Panc1 (cell line): ENCODE results near the gene TENM3. TPM values are rescaled to one million over a fixed set of nuclear protein-coding genes. Genes with fewer than 3 reads are reported as not detected.

Experiments
- ATAC-seq: fragments of 200-7000 bp; cut with Tn5 transposase; 2 replicates; pipeline ENCODE4 v1.9.1; 2020; ENCODE audit warnings: mild to moderate bottlenecking, moderate library complexity
- BruUV-seq: library from RNA; stranded (reverse); fragments of 400-500 nt; replicated peaks from 2 replicates; lab custom pipeline; 2021; lab: Mats Ljungman, UMichigan
- CTCF ChIA-PET: fragments of 300-600 bp; sonication (Branson Sonifier 250); formaldehyde crosslinking; loops from one replicate; lab custom pipeline; 2022; ENCODE audit warnings: antibody characterized with exemption; lab: Charles Lee
- POLR2A ChIA-PET: fragments of 300-600 bp; sonication (Branson Sonifier 250); formaldehyde crosslinking; loops from one replicate; lab custom pipeline; 2022; ENCODE audit warnings: antibody characterized with exemption; lab: Charles Lee
- DNase-seq: peaks from one replicate; pipeline ENCODE4 v3.0.0-alpha.2; 2010; ENCODE audit warnings: low read depth, low spot score
- H3K27ac ChIP-seq: 2 replicates; pipeline ENCODE4 v1.5.1; 2011; ENCODE audit warnings: mild to moderate bottlenecking, low read length, inconsistent platforms
- H3K27me3 ChIP-seq: fragments of 200-500 bp; sonication (Bioruptor generic); 2 replicates; pipeline ENCODE4 v1.6.0; 2014; ENCODE audit warnings: low read length, inconsistent platforms; ENCODE audit not compliant: control insufficient read depth, insufficient read depth
- H3K36me3 ChIP-seq: fragments of 200-500 bp; sonication (Bioruptor generic); 2 replicates; pipeline ENCODE4 v1.5.1; 2014; ENCODE audit warnings: inconsistent platforms, mild to moderate bottlenecking, low read length, moderate library complexity; ENCODE audit not compliant: control insufficient read depth, insufficient read depth
- H3K4me1 ChIP-seq: 2 replicates; pipeline ENCODE4 v1.5.1; 2011; ENCODE audit warnings: inconsistent platforms, mild to moderate bottlenecking, low read length, moderate library complexity; ENCODE audit not compliant: control insufficient read depth, insufficient read depth
- H3K4me3 ChIP-seq, 2 experiments: 2 replicates each; pipeline ENCODE4 v1.5.1; 2011 to 2012; ENCODE audit warnings: low read depth in 2 of 2, low read length in 2 of 2, mild to moderate bottlenecking in 2 of 2, inconsistent platforms in 1 of 2, moderate library complexity in 1 of 2
- H3K9me3 ChIP-seq: fragments of 200-500 bp; sonication (Bioruptor generic); 2 replicates; pipeline ENCODE4 v1.5.1; 2014; ENCODE audit warnings: low read depth, mild to moderate bottlenecking, inconsistent platforms, low read length, moderate library complexity; ENCODE audit not compliant: control insufficient read depth, insufficient read depth
- POLR2AphosphoS5 ChIP-seq: IDR thresholded peaks from 2 replicates; pipeline ENCODE4 v1.6.1; 2012; ENCODE audit warnings: mild to moderate bottlenecking, low read depth, low read length, moderate library complexity
- REST ChIP-seq, 2 experiments: IDR thresholded peaks; 2 replicates each; pipeline ENCODE4 v1.6.1; 2011 to 2012; ENCODE audit warnings: low read depth in 2 of 2, control low read depth in 1 of 2, low read length in 1 of 2, mild to moderate bottlenecking in 1 of 2, moderate library complexity in 1 of 2; ENCODE audit not compliant: insufficient read depth in 1 of 2
- SIN3A ChIP-seq: IDR thresholded peaks from 2 replicates; pipeline ENCODE4 v1.6.1; 2012; ENCODE audit warnings: low read depth, mild to moderate bottlenecking, low read length, moderate library complexity, borderline replicate concordance; ENCODE audit not compliant: insufficient read depth
- TCF7L2 ChIP-seq: IDR thresholded peaks from 2 replicates; pipeline ENCODE4 v1.6.1; 2011; ENCODE audit warnings: mild to moderate bottlenecking, low read depth, low read length, inconsistent platforms
- in situ Hi-C: cut with HindIII; loops from 2 replicates; pipeline ENCODE4 v1.10.0; 2016; ENCODE audit warnings: low sequenced_read_pairs, low pct_unique_long_range_greater_than_20kb
- intact Hi-C: fragments of 100-400 bp; cut with micrococcal nuclease; formaldehyde crosslinking; loops from one replicate; pipeline ENCODE4 v1.10.0; 2022; ENCODE audit not compliant: unreplicated experiment
- total RNA-seq: library from RNA; stranded (reverse); gene quantifications from one replicate; pipeline ENCODE4 v1.2.1, GENCODE V29; 2021; ENCODE audit not compliant: unreplicated experiment
- TF ChIP-seq, protein P1 (sequence below): fragments of 450-650 bp; IDR thresholded peaks from 2 replicates; pipeline ENCODE4 v1.5.1; 2017; ENCODE audit warnings: mild to moderate bottlenecking

TENM3 gene
- total RNA-seq, 1 experiment from 2014 or later = 0.95 TPM

DNA sequence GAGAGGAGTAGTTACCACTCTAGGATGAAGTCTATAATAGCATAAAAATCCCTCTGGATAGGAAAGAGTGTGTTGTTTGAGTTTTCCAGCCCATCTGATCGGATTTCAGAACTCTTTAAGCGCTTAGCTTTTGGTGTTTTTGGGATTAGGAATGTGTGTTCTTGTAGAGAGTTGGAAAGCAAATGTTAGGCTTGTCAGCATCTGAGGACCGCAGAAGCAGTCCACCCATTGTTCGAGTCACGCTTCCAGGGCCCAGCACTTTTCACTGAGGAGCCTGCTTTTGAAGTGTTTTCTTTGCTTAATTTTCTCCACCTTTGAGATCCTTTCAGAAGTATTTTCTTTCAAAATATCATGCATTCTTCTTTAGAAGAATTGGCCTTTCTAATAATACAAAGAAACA is 306.2 kb downstream of the TENM3 start:
- BruUV-seq = no TSS peak
- no peak overlapping the region for H3K4me3 ChIP-seq
- DNase-seq (no peak), ATAC-seq (no peak)
- H3K27ac ChIP-seq = no peak overlapping the region
- no peaks in the 10 kb centered on the region for H3K9me3 ChIP-seq
- H3K27me3 ChIP-seq = no peaks in the 10 kb centered on the region
- ChIA-PET CTCF (no interaction called here), POLR2A (no interaction called here)
- no peaks in the 10 kb centered on the region for H3K36me3 ChIP-seq
- intact Hi-C loops (no loop called here), in situ Hi-C loops (no loop called here)
- TF ChIP-seq SIN3A = no peak
- no peak for TF ChIP-seq TCF7L2
- no peak for TF ChIP-seq REST (IDR thresholded peaks at IDR 0.05; ENCODE audit: insufficient read depth in 1 of 2, low read depth in 2 of 2, low read length in 1 of 2)
- TF ChIP-seq POLR2AphosphoS5 = no peak
- TF ChIP-seq, protein P1, sequence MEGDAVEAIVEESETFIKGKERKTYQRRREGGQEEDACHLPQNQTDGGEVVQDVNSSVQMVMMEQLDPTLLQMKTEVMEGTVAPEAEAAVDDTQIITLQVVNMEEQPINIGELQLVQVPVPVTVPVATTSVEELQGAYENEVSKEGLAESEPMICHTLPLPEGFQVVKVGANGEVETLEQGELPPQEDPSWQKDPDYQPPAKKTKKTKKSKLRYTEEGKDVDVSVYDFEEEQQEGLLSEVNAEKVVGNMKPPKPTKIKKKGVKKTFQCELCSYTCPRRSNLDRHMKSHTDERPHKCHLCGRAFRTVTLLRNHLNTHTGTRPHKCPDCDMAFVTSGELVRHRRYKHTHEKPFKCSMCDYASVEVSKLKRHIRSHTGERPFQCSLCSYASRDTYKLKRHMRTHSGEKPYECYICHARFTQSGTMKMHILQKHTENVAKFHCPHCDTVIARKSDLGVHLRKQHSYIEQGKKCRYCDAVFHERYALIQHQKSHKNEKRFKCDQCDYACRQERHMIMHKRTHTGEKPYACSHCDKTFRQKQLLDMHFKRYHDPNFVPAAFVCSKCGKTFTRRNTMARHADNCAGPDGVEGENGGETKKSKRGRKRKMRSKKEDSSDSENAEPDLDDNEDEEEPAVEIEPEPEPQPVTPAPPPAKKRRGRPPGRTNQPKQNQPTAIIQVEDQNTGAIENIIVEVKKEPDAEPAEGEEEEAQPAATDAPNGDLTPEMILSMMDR = no peak
- H3K4me1 ChIP-seq = no peaks in the 10 kb centered on the region

- TF ChIP-seq, protein P1 = no peak
- no peak for TF ChIP-seq SIN3A
- no peak for TF ChIP-seq POLR2AphosphoS5
- TF ChIP-seq REST (IDR thresholded peaks at IDR 0.05; ENCODE audit: insufficient read depth in 1 of 2, low read depth in 2 of 2, low read length in 1 of 2) = no peak
- TF ChIP-seq TCF7L2 = no peak
- BruUV-seq = no TSS peak
- Histone ChIP-seq H3K9me3 (no peaks in the 10 kb centered on the region), H3K36me3 (no peaks in the 10 kb centered on the region), H3K27ac (no peak overlapping the region), H3K27me3 (no peaks in the 10 kb centered on the region), H3K4me3 (no peak overlapping the region), H3K4me1 (no peaks in the 10 kb centered on the region)
- intact Hi-C loops (no loop called here), in situ Hi-C loops (no loop called here)
- POLR2A ChIA-PET = no interaction called here
- DNase-seq (no peak), ATAC-seq (no peak)
- CTCF ChIA-PET = no interaction called here
These were observed 309.7 kb downstream of the TENM3 start for GRCh38 chr4:182552948-182553347.
